ENCODE results near the gene LRCH2. TPM values are rescaled to one million over a fixed set of nuclear protein-coding genes. Genes with fewer than 3 reads are reported as not detected.

The LRCH2 gene
- total RNA-seq, 1 experiment from 2014 or later, result 6.6 TPM

DNA sequence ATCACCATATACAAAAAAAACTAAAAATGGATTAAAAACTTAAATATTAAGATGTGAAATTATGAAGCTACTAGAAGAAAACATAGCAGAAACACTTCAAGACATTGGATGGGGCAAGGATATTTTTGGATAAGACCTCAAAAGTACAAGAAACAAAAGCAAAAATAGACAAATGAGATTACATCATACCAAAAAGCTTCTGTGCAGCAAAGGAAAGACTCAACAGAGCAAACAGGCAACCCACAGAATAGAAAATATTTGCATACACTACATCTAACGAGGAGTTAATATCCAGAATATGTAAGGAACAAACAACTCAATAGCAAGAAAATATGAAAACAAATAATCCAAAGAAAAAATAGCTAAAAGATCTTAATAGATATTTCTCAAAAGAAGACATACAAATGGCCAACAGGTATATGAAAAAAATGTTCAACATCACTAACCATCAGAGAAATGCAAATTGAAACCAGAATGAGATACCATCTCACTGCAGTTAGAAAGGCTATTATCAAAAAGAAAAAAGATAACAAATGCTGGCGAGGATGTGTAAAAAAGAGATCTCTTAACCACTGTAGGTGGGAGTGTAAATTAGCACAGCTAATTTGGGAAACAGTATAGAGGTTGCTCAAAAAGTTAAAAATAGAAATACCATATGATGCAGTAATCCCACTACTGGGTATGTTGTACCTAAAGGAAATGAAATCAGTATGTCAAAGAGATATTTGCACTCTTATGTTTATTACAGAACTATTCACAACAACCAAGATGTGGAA is 17.8 kb upstream of the LRCH2 start:
- H3K79me2 ChIP-seq (ENCODE audit: insufficient read depth, low read length), result no peaks in the 10 kb centered on the region
- no peaks in the 10 kb centered on the region for H3K23me2 ChIP-seq (ENCODE audit: insufficient read length, low read depth, low read length, poor library complexity, severe bottlenecking)
- no peak overlapping the region for H3K9ac ChIP-seq (ENCODE audit: extremely low read depth, insufficient read length, low read length)
- H2BK20ac ChIP-seq (ENCODE audit: low read depth, low read length, poor library complexity, severe bottlenecking), result no peak overlapping the region
- no peak overlapping the region for H4K91ac ChIP-seq (ENCODE audit: insufficient read length, low read depth, low read length)
- no peak overlapping the region for H4K5ac ChIP-seq (ENCODE audit: insufficient read length, low read depth, low read length)
- DNase-seq, result no peak
- H3K4me2 ChIP-seq (ENCODE audit: insufficient read depth, insufficient read length, low read length), result no peak overlapping the region
- Mint-ChIP-seq H3K4me1 (peaks cover 0 to 4% of the 10 kb centered on the region in 2 experiments; a peak in 1 of 4 replicates), H3K27ac (no peak overlapping the region), H3K4me3 (no peak overlapping the region), H3K27me3 (ENCODE audit: low read depth) (no peaks in the 10 kb centered on the region; the same call in 1 of the 2 replicates), H3K36me3 (ENCODE audit: insufficient read depth in 1 of 3, low read depth in 3 of 3) (no peaks in the 10 kb centered on the region), H3K9me3 (no peaks in the 10 kb centered on the region)
- H3K27ac ChIP-seq (ENCODE audit: insufficient read length, low read depth, low read length), result no peak overlapping the region
- H3T11ph ChIP-seq (ENCODE audit: low read length), result no peak overlapping the region
- no CpG with 5 or more reads among the region's 2 CpGs for WGBS (ENCODE audit: extremely low coverage, insufficient read length, low lambda C conversion rate)
- no peaks in the 10 kb centered on the region for H4K20me1 ChIP-seq (ENCODE audit: control insufficient read depth, insufficient read depth, insufficient read length)
- H3K18ac ChIP-seq (ENCODE audit: insufficient read length, low read depth, low read length), result no peak overlapping the region
- no peak overlapping the region for H4K8ac ChIP-seq (replicated peaks; ENCODE audit: insufficient read length, low read depth, low read length)
- H3K4ac ChIP-seq (ENCODE audit: low read depth, low read length), result no peak overlapping the region
- H3K14ac ChIP-seq (ENCODE audit: insufficient read depth, low read length), result no peak overlapping the region
- H2BK15ac ChIP-seq (ENCODE audit: low read depth, low read length), result no peak overlapping the region
- H3K9me3 ChIP-seq (ENCODE audit: control insufficient read depth, low read depth, low read length), result no peaks in the 10 kb centered on the region
- no peak overlapping the region for H3K23ac ChIP-seq (ENCODE audit: insufficient read length, low read depth, low read length)
- TF ChIP-seq, protein P1, sequence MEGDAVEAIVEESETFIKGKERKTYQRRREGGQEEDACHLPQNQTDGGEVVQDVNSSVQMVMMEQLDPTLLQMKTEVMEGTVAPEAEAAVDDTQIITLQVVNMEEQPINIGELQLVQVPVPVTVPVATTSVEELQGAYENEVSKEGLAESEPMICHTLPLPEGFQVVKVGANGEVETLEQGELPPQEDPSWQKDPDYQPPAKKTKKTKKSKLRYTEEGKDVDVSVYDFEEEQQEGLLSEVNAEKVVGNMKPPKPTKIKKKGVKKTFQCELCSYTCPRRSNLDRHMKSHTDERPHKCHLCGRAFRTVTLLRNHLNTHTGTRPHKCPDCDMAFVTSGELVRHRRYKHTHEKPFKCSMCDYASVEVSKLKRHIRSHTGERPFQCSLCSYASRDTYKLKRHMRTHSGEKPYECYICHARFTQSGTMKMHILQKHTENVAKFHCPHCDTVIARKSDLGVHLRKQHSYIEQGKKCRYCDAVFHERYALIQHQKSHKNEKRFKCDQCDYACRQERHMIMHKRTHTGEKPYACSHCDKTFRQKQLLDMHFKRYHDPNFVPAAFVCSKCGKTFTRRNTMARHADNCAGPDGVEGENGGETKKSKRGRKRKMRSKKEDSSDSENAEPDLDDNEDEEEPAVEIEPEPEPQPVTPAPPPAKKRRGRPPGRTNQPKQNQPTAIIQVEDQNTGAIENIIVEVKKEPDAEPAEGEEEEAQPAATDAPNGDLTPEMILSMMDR (conservative IDR thresholded peaks at IDR 0.05), result no peak
- H2BK5ac ChIP-seq (ENCODE audit: insufficient read length, low read length), result no peak overlapping the region
- H2BK12ac ChIP-seq (ENCODE audit: insufficient read length, low read depth, low read length), result no peak overlapping the region
- no peaks in the 10 kb centered on the region for H3K27me3 ChIP-seq (ENCODE audit: insufficient read depth, low read length)
- no peak overlapping the region for H2BK120ac ChIP-seq (ENCODE audit: low read depth, low read length, poor library complexity, severe bottlenecking)
- H3K79me1 ChIP-seq (ENCODE audit: insufficient read depth, low read depth, low read length, poor library complexity, severe bottlenecking), result no peaks in the 10 kb centered on the region
- H3K4me1 ChIP-seq (ENCODE audit: insufficient read depth, low read length), result no peaks in the 10 kb centered on the region
- no peak overlapping the region for H3K56ac ChIP-seq (ENCODE audit: insufficient read length, low read depth, low read length)
- H2AFZ ChIP-seq (ENCODE audit: low read length), result no peak overlapping the region
- no peak overlapping the region for H2AK5ac ChIP-seq (ENCODE audit: insufficient read length, low read length)

Data from H9 (cell line).